Cardiac septum (tissue), 1 donor: Measurements from ENCODE around the gene NRF1. TPM values are rescaled to one million over a fixed set of nuclear protein-coding genes. Genes with fewer than 3 reads are reported as not detected.

Experiments used
- DNase-seq: peaks from one replicate; pipeline ENCODE4 v3.0.0-alpha.2; 2020; ENCODE audit warnings: low spot score
- intact Hi-C: fragments of 100-400 bp; cut with DNase I; formaldehyde crosslinking; loops from one replicate; pipeline ENCODE4 v1.14.0; 2022
- total RNA-seq: library from RNA; stranded (reverse); fragmentation: NEBNext Ultra II Directional; extraction: Animal tissue kit (Norgen Biotek cat#: 25700); gene quantifications from one replicate; pipeline ENCODE4 v1.2.1, GENCODE V29; 2021
- donor health status: DM: no; HTN: no; CAD: no.

NRF1 gene
- total RNA-seq, 1 donor from 2014 or later: 17.0 TPM

DNA sequence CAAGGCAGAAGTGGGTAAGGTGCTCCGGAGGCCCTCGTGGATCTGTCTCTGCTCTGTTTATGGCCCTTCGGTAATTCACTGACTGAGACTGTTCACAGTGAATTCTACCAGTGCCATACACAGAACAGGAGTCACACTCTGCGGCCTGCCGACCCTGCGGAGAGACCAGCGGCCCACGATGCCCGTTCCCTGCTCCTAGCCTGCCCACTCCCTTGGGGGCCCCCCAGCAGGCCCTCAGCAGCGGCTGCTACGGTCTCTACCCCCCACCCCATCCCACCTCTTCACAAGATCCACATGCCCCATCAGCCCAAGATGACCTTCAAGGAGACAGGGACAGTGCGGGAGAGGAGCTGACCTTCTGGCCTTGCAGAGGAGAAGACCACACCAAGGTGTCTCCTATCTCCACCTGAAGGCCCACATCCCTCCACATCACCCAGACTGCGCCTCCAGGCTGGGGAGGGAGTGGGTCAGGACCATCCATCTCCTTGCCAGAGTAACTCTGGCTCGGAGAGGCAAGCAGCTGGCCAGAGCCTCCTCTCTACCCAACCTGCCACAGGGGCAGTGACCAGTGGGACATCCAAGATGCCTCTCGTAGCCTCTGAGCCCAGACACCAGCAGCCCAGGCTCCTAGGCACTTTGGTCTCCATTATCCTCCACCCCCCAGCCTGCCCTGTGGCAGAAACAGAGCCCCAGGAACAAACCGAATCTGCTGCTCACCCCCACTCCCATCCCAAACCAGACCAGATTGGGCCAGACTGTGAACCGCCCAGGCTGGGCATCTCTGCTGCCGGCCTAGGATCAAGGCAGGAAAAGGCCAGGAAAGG lies 163.6 kb downstream of the NRF1 start:
- intact Hi-C loops: no loop called here
- DNase-seq: no peak

- DNase-seq: no peak
- intact Hi-C loops: no loop called here
Measured at GRCh38 chr7:129775695-129776361, 164.3 kb downstream of the NRF1 start.

GRCh38 chr7:129776362-129776722 lies 164.8 kb downstream of the NRF1 start:
- DNase-seq: no peak
- intact Hi-C loops: no loop called here

- intact Hi-C loops: no loop called here
Measured at GRCh38 chr7:129777195-129777844, 165.8 kb downstream of the NRF1 start.

DNA sequence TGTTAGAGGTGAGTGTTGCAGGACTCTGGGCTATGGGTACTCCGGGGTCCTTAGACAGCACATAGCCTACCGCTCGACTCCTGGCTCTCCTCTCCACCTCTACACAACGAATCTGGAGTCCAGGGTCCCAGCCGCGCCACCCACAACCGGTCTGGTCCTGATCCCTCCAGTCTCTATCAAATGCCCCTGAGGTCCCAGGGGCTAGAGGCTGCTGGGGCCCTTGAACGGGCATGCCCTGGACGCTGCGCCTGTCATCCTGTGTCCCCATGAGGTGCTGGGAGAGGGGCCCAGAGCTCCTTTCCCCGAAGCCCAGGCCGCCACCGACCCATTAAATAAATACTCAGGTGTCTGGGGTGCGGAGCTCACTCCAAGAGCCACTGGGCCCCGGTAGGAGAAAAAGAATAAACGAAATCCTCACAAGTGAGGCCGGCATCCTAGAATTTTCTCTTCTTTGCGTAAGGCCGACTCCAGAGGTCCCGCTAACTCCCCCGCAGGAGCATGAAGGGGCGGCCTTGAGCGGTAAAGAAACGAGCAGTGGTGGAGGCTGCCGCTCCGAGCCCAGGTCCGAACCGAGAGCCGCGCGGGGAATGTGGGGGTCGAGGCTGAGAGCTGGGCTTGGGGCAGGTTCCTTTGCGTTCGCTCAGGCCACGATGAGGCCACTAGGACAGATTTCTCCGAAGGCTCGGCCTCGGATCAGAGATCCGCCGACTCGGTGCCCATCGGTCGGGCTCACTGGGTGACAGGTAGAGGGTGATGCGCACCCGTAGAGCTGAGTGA lies 166.7 kb downstream of the NRF1 start:
- intact Hi-C loops: no loop called here
- no peak for DNase-seq

More at GRCh38 chr7:129777195-129777844, 165.8 kb downstream of the NRF1 start:
- DNase-seq: no peak

- DNase-seq: no peak
- intact Hi-C loops: no loop called here
Measured at GRCh38 chr7:129778770-129779601, 167.5 kb downstream of the NRF1 start.

DNA sequence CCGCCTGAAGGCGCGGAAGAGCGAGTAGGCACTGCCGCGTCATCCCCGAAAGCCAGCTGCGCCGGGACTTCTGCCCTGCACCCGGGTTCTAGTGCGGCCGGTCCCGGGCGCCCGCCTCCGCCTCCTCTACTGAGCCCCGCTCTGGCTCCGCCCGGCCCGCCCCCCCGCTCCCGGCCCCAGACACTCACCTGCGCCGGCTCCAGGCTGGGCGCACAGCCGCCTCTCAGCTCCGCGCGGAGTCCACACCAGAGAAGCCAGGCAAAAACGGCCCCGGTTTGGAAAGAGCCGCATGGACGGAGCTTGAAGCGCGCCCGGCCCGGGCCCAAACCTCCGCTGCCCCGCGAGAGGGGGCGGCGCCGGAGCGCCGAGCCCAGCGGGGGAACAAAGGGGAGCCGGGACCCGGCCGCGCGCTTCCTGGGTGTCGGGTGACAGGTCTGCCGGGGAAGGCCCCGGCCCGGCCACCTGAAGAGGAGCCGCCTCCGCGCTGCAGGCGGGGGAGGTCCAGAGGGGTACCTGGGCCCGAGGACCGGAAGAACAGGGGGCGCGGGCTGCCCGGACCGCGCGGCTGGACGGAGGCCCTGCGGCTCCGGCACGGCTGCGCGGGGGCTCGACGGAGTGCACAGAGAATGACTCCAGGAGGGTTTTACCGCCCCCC lies 168.2 kb downstream of the NRF1 start:
- no peak for DNase-seq
- intact Hi-C loops: no loop called here

DNA sequence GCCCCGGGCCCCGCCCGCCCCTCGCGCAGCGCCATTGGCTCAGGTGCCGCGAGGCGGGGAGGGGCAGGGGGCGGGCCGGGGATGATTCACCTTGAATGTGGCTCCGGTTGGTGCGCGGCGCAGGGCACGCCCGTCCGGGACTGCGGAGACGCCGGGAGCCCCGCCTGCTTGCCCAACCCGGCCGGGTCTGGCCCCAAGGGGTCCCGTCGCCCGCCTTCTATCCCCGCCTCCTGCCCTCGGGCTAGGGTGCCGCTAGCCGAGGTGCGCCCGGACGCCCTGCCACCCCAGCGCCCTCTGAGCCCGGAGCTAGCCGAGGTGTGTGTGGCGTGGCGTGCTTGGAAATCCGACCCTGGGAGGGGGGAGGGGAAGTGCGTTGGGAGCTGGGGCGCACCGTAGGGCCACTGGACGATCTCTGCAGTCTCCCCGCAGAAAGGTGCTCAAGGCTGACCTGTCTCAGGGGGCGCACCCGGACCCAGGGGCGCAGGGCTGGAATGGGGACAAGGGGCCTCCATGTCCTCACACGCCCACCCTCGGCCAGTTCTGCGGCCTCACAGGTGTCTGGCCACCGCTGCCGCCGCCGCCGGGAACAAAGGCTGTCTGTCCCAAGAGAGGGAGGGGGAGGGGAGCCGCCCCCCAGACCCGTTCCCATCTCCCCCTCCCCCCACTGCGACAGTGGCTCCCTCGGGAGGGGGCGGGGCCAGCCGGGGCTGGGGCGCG lies 168.9 kb downstream of the NRF1 start:
- DNase-seq: no peak
- intact Hi-C loops: no loop called here

GRCh38 chr7:129780974-129781927 lies 169.7 kb downstream of the NRF1 start:
- intact Hi-C loops: no loop called here
- DNase-seq: no peak

- intact Hi-C loops: no loop called here
Measured at GRCh38 chr7:129781928-129782817, 170.7 kb downstream of the NRF1 start.

DNA sequence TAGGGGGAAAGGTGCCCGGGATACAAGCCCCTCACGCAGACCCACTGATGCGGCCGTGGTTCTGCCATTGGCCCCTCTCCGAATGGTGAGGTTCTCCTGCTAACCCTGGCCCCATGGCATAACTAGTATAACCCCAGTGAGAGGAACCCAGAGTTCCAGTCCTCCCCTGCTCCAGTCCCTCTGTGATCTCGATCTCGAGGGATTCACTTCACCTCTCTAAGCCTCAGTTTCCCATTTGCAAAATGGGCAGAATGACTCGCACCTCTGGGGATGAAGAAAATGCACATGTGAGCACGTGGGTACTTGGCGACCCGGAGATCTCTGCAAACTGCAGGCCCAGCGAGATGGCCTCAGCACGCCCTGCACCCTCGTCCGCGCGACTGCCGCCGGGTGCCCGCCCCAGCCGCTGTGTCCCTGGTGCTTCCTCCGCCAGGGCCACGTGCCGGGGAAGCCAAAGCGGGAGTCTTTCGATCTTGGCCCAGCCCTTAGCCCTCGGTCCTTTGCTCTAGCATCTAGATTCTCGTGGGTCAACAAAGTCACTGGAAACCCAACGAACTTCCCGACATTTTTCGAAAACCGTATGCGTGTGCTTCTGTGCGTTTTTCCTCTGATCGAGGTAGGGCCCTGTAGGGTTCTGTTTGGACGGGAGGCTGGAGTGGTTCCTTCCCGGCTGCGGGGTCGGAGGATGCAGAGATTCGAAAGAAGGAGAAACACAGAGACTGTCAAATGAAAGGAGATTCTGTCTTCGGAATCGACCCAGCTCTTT lies 171.5 kb downstream of the NRF1 start:
- intact Hi-C loops: no loop called here
- DNase-seq: no peak

More at GRCh38 chr7:129781928-129782817, 170.7 kb downstream of the NRF1 start:
- no peak for DNase-seq

DNA sequence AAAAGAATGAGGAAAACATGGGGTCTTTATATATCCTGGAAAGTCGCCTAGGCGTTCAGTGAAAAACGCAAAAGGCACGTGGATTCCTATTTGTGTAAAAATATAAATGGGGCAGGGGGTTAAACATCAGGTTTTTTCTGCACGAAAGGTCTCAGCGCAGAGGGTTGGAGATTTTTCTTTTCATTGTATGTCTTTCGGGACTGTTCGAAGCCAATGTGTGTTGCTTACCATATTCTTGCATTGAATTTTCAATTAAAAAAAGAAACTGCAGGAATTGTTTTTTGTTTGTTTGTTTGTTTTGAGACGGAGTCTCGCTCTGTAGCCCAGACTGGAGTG lies 172.0 kb downstream of the NRF1 start:
- DNase-seq: no peak
- intact Hi-C loops: no loop called here

- intact Hi-C loops: no loop called here
- DNase-seq: no peak
Measured at GRCh38 chr7:129784437-129784782, 172.9 kb downstream of the NRF1 start.

- DNase-seq: no peak
- intact Hi-C loops: no loop called here
Measured at GRCh38 chr7:129784783-129785684, 173.5 kb downstream of the NRF1 start.
